Sigmoid colon (tissue), 4 donors: ENCODE results near the gene NTM.

ENCODE experiments used
- CTCF ChIP-seq, 4 experiments: fragments of 450-650 bp in 3 of 4; fragments of 200-600 bp in 1 of 4; IDR thresholded peaks; one replicate each; pipeline ENCODE4 v1.5.1; 2016 to 2019; ENCODE audit warnings: antibody characterized with exemption in 4 of 4, mild to moderate bottlenecking in 3 of 4, moderate library complexity in 2 of 4
- POLR2A ChIP-seq, 2 donors: fragments of 450-650 bp; IDR thresholded peaks; one replicate each; pipeline ENCODE4 v1.6.1; 2016; ENCODE audit warnings: antibody characterized with exemption in 2 of 2, mild to moderate bottlenecking in 2 of 2, moderate library complexity in 2 of 2
- POLR2AphosphoS5 ChIP-seq, 4 donors: sonication (generic); formaldehyde crosslinking; IDR thresholded peaks; one replicate each; pipeline ENCODE4 v1.6.1; 2017; ENCODE audit warnings: antibody characterized with exemption in 4 of 4

- peak in 1 of 4 experiments; percentile 10 for TF ChIP-seq CTCF (IDR thresholded peaks at IDR 0.05)
- TF ChIP-seq POLR2A (IDR thresholded peaks at IDR 0.05) = no peak
- TF ChIP-seq POLR2AphosphoS5 (IDR thresholded peaks at IDR 0.05) = no peak
Observed at GRCh38 chr11:132099692-132100091, 729.3 kb downstream of the NTM start.
